Adrenal gland (tissue), 12 donors: Measurements from ENCODE around the gene RASA3. TPM values are rescaled to one million over a fixed set of nuclear protein-coding genes. Genes with fewer than 3 reads are reported as not detected.
A peak's percentile ranks its signal among the peaks of the same experiment; 100 is the strongest.
"Not testable (repeated sequence)": the region's sequence is repeated elsewhere in the genome, so short reads cannot be mapped to it uniquely, and the experiment has no call there.

Experiments
- DNase-seq, 7 donors: peaks; one replicate each; pipeline ENCODE4 v3.0.0-alpha.2; 2019 to 2020
- H3K27ac ChIP-seq, 5 donors: fragments of 200-600 bp; sonication (generic) in 4 of 5; 1 replicate in 3 of 5; 2 replicates in 2 of 5; pipeline versions ENCODE4 v1.5.1 to v1.8.0; 2016 to 2020; ENCODE audit warnings: mild to moderate bottlenecking in 1 of 5
- H3K27me3 ChIP-seq: fragments of 200-600 bp; 2 replicates; pipeline ENCODE4 v1.8.0; 2021
- H3K36me3 ChIP-seq, 2 donors: fragments of 200-600 bp; replicated peaks in 1 of 2; 1 replicate in 1 of 2; 2 replicates in 1 of 2; pipeline versions ENCODE4 v1.5.1 to v1.8.0; 2018 to 2022
- H3K4me1 ChIP-seq, 2 donors: fragments of 200-600 bp; replicated peaks in 1 of 2; 1 replicate in 1 of 2; 2 replicates in 1 of 2; pipeline versions ENCODE4 v1.5.1 to v1.8.0; 2018 to 2021
- H3K4me3 ChIP-seq, 4 donors: fragments of 200-600 bp; sonication (generic) in 3 of 4; one replicate each; pipeline ENCODE4 v1.5.1; 2016 to 2018
- H3K9me3 ChIP-seq, 3 donors: fragments of 200-600 bp; sonication (generic) in 1 of 3; replicated peaks in 1 of 3; 1 replicate in 2 of 3; 2 replicates in 1 of 3; pipeline versions ENCODE4 v1.5.1 to v1.8.0; 2016 to 2021
- CTCF ChIP-seq, 6 experiments: fragments of 450-650 bp in 4 of 6; fragments of 200-600 bp in 2 of 6; sonication (generic) in 1 of 6; IDR thresholded peaks; 1 replicate in 5 of 6; 2 replicates in 1 of 6; pipeline versions ENCODE4 v1.5.1 to v1.8.0; 2016 to 2021; ENCODE audit warnings: antibody characterized with exemption in 6 of 6, mild to moderate bottlenecking in 2 of 6, moderate library complexity in 1 of 6
- POLR2A ChIP-seq, 2 donors: fragments of 450-650 bp; IDR thresholded peaks; one replicate each; pipeline ENCODE4 v1.6.1; 2017; ENCODE audit warnings: antibody characterized with exemption in 2 of 2, mild to moderate bottlenecking in 2 of 2, moderate library complexity in 1 of 2
- WGBS, 4 donors: extraction: QIAGEN DNeasy Blood & Tissue Kit in 2 of 4; methylation state at CpG; one replicate each; pipeline versions ENCODE4 v1.1.5 to v1.1.7; 2013 to 2017; 5-methylcytosine and 5-hydroxymethylcytosine counted together
- intact Hi-C, 2 donors: fragments of 100-400 bp; cut with DNase I; formaldehyde crosslinking; loops; one replicate each; pipeline versions ENCODE4 v1.14.1 to v1.15.0; 2022 to 2023
- polyA plus RNA-seq, 3 donors: library from polyadenylated mRNA; stranded (reverse); fragments of 200-250 nt in 2 of 3; fragments of 350-450 nt in 1 of 3; fragmentation: Illumina TruSeq in 1 of 3; extraction: RNeasy Lipid Tissue Mini Kit (QIAGEN cat#74804) in 1 of 3; gene quantifications; one replicate each; pipeline ENCODE4 v1.2.3, GENCODE V29; 2013 to 2014
- total RNA-seq, 9 donors: library from RNA; depleted of rRNA in 4 of 9; stranded (reverse); fragments of >200 nt in 4 of 9; fragments of 120-200 nt in 1 of 9; fragmentation: NEBNext Ultra II Directional in 1 of 9; extraction: Animal tissue kit (Norgen Biotek cat#: 25700) in 1 of 9; gene quantifications; one replicate each; pipeline versions ENCODE4 v1.1.0 to v1.2.4, GENCODE V29; 2013 to 2023
- donor health status: healthy with polysubstance abuse.
- donor health status: Bipolar disorder and iron deficiency.
- donor health status: DM: yes; HTN: yes; CAD: no.
- donor health status: DM: no; HTN: no; CAD: no.
- donor health status: DM: no; HTN: no; CAD: no.
- donor health status: DM: yes; HTN: yes; CAD: no.

The RASA3 gene
- total and polyA plus RNA-seq, 12 donors: 2.2 to 11.7 (median 7.3) TPM

- Histone ChIP-seq H3K36me3 (no peaks in the 10 kb centered on the region), H3K9me3 (no peaks in the 10 kb centered on the region), H3K4me3 (peak overlapping the region in 1 of 4 donors; percentile 28), H3K27me3 (peaks cover 6% of the 10 kb centered on the region), H3K4me1 (peaks cover 0 to 4% of the 10 kb centered on the region in 2 donors), H3K27ac (peak overlapping the region in 1 of 5 donors; percentile 31)
- TF ChIP-seq POLR2A (IDR thresholded peaks at IDR 0.05): no peak
- TF ChIP-seq CTCF (IDR thresholded peaks at IDR 0.05): no peak
- WGBS, 4 donors: 81 to 87% (median 81%) methylated on average over 14 to 16 of the region's 16 CpGs
- DNase-seq: no peak
- intact Hi-C loops: no loop called here
Measured at GRCh38 chr13:114162533-114162922, 30.1 kb upstream of the RASA3 start.

- peak overlapping the region in 1 of 4 donors; percentile 28 for H3K4me3 ChIP-seq
- H3K9me3 ChIP-seq: no peaks in the 10 kb centered on the region
- intact Hi-C loops: no loop called here
- no peaks in the 10 kb centered on the region for H3K36me3 ChIP-seq
- TF ChIP-seq POLR2A (IDR thresholded peaks at IDR 0.05): no peak
- no peak for TF ChIP-seq CTCF (IDR thresholded peaks at IDR 0.05)
- DNase-seq: peak in 6 of 7 donors; percentile 45 to 64 (median 50)
- peak overlapping the region in 1 of 5 donors; percentile 31 for H3K27ac ChIP-seq
- 22 to 29% (median 26%) methylated on average over 29 to 32 of the region's 32 CpGs for WGBS, 4 donors
- H3K4me1 ChIP-seq: peaks cover 0 to 3% of the 10 kb centered on the region in 2 donors
- peaks cover 6% of the 10 kb centered on the region for H3K27me3 ChIP-seq
Measured at GRCh38 chr13:114161644-114162532, 29.5 kb upstream of the RASA3 start.

GRCh38 chr13:114161028-114161556 is 28.7 kb upstream of the RASA3 start:
- Histone ChIP-seq H3K36me3 (no peaks in the 10 kb centered on the region), H3K9me3 (no peaks in the 10 kb centered on the region), H3K4me1 (no peaks in the 10 kb centered on the region), H3K27ac (no peak overlapping the region), H3K27me3 (peaks cover 6% of the 10 kb centered on the region), H3K4me3 (no peak overlapping the region)
- intact Hi-C loops: no loop called here
- TF ChIP-seq POLR2A (IDR thresholded peaks at IDR 0.05) (no peak), CTCF (IDR thresholded peaks at IDR 0.05) (no peak)
- WGBS, 4 donors: 91 to 93% (median 92%) methylated on average over 44 to 47 of the region's 47 CpGs
- no peak for DNase-seq

- H3K27ac ChIP-seq, H3K36me3 ChIP-seq, intact Hi-C loops, DNase-seq, H3K9me3 ChIP-seq, H3K4me3 ChIP-seq, H3K4me1 ChIP-seq, H3K27me3 ChIP-seq: not testable (repeated sequence)
- 83 to 86% (median 85%) methylated on average over 13 of the region's 13 CpGs for WGBS, 4 donors
Measured at GRCh38 chr13:114158869-114159666, 26.6 kb upstream of the RASA3 start.
